GM18526 (cell line): ENCODE measurements around the gene SLC2A5.

Experiments used
- POLR2A ChIP-seq: IDR thresholded peaks from 3 replicates; pipeline ENCODE4 v1.6.1; 2011; ENCODE audit not compliant: insufficient read length; ENCODE audit errors: extremely low read depth

The SLC2A5 gene

DNA sequence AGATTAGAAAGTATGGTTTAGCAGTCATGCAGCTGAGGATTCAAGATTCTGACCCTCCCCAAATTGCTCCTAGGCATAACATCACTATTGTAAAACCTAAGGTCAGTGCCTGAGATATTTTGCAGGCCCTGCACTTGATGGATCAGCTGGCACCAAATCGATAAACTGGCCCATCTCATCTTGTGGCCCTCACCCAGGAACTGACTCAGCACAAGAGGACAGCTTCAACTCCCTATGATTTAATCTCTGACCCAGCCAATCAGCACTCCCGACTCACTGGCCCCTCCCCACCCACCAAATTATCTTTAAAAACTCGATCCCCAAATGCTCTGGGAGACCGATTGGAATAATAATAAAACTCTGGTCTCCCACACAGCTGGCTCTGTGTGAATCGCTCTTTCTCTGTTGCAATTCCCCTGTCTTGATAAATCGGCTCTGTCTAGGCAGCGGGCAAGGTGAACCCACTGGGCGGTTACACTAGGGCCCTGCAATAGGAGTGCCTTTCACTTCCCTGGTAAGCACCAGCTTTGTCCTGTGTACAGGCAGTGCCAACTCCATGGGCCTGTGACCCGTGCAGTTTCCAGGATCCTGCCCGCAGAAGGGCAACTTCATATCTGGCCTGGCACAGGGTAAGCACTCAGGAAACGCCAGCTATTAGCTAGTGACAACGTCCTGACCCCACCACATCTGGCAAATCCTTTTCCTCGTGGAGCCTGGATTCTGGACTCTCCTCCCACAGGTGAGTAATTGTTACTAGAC lies 28.7 kb upstream of the SLC2A5 start:
- TF ChIP-seq POLR2A: no peak

DNA sequence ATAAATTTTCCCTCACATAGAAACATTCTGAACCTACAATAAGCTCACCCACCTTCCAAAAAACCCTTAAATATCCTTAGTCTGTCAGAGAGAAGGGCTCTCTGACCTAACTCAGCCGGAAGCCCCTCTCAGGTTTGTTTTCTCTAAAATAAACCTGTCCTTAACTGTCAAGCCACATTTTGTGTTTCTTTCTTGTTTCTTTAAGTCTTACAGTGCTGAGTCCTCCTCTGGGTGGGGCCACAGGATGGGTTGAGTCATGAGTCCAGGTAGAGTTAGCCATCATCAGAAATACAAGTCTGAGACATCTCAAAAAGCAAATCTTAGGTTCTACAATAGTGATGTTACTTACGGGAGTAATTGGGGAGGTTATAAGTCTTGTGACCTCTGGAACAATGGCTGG lies 26.4 kb upstream of the SLC2A5 start:
- TF ChIP-seq POLR2A: no peak

DNA sequence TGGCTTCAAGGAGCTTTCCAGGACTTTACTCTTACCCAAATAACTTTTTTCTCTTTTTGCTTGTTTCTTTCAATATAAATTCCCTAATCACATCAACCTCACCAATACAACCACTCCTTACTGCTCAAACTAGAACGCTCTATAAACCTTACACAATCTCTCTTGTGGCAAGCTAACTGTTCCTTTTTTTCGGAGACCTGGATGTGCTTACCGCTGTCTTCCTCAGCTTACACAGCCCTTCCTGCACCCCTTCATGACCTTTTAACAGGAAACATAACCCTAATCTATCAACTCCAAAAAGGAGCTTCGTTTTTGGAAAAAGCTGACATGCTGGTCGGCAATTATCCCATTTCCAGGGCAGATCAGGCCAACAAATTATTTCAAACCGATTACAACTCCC lies 24.1 kb upstream of the SLC2A5 start:
- TF ChIP-seq POLR2A: no peak

DNA sequence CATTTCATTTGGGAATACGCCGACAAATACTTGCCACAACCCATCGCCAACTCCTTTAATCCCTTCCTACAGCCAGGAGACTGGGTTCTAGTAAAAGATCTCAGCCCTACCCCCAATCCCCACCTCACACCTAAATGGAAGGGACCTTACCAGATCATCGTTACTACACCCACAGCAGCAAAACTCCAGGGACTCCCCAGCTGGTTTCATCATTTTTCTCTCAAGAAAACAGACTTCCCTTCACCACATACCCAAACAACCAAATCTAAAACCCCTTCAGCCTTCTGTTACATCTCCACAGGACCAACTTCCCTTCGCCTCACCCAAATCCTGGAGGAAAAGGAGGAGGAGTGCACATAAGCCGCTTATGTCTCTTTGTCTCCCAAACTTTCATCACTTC lies 23.7 kb upstream of the SLC2A5 start:
- no peak for TF ChIP-seq POLR2A

DNA sequence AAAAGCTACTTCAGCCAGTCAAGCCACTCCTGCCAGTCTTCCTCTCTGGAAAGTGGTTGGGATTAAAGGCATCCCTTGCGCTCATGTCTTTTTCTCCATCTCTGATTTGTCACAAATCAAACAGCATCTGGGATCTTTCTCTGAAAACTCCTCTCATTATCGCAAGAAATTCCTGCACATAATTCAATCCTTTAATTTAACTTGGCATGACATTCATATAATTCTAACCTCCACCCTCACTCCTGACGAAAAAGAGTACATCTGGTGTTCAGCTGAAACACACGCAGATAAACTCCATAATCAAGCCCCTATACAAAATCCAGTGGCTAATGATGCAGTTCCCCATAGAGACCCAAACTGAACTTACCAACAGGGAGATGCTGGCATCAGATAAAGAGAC lies 19.4 kb upstream of the SLC2A5 start:
- no peak for TF ChIP-seq POLR2A

DNA sequence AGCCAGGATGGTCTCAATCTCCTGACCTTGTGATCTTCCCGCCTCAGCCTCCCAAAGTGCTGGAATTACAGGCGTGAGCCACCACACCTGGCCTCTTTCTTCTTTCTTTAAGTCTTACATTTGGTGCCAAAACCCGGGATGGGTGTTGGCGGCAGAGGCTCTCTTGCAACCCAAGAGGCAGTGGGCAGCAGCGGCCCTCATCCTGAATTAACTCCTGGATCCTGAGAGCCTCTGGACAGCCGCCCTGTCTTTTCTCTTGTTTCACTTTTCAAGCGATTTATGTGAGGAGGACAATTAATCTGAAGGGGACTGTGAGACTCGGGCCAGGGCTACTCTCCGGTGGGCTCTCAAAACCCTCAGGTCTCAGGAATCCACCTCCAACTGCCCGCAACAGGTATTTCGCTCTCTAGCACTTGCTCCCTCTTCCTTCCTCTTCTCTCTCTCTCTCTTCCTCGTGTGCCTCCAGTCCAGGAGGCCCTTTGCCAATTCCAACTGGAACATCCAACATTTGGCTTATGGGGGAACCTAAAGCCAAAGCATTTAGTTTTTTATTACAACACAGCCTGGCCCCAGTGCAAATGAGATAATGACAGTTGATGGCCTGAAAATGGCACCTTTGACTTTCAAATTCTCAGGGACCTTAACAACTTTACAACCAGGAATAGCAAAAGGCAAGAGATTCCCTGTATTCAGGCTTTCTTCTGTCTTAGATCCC lies 18.1 kb upstream of the SLC2A5 start:
- TF ChIP-seq POLR2A: no peak

DNA sequence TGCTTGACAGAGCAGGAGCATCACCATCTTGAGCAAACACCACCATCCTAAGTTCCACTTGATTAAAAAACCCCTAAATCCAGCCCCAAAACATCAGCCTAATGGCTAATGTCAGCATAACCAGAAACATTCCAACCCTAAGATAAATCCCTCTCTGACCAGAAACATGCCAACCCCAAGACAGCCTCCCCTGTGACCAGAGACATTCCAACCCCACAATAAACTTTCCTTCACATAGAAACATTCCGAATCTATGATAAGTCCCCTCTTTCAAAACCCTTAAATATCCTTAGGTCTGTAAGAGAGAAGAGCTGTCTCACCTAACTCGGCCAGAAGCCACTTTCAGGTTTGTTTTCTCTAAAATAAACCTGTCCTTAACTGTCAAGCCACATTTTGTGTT lies 17.4 kb upstream of the SLC2A5 start:
- no peak for TF ChIP-seq POLR2A

DNA sequence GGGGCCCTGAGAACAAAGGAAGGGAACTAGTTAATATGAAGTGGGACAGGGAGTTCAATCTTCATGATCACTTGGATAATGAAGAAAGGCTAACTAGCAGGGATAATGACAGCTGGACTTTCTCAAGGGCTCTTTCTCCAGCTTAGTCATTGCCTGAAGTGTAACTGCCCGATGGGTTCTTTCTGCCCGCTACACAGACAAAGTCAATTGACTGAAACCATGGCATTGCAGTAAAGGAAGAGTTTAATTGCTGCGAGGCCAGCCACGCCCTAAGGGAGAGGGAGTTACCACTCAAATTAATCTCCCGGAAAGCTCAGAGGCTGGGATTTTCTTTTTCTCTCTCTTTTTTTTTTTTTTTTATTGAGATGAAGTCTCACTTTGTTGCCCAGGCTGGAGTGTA lies 16.6 kb upstream of the SLC2A5 start:
- TF ChIP-seq POLR2A: no peak

DNA sequence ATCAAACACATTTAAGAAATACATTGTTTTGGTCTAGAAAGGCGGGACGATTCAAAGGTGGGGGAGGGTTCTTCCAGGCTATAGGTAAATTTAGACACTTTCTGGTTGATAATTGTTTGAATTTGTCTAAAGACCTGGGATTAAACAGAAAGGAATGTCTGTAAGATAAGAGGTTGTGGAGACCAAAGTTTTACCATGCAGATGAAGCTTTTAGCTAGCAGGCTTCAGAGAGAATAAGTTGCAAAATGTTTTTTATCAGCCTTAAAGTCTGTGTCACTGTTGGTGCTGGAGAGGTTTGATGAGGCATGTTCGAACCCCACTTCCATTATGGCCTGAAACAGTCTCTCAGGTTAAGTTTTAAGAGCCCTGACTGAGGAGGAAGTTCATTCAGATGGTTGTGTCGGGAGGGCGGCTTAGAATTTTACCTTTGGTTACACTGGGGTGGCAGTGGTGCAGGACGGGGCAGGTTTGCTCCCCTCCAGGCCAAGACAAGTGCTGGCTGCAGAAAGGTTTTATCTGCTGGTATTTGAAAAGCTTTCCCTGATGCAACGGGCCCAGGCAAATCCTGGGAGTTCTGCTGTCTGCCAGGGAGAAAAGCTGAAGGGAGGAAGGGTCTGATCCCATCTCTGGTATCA lies 16.0 kb upstream of the SLC2A5 start:
- TF ChIP-seq POLR2A: no peak

DNA sequence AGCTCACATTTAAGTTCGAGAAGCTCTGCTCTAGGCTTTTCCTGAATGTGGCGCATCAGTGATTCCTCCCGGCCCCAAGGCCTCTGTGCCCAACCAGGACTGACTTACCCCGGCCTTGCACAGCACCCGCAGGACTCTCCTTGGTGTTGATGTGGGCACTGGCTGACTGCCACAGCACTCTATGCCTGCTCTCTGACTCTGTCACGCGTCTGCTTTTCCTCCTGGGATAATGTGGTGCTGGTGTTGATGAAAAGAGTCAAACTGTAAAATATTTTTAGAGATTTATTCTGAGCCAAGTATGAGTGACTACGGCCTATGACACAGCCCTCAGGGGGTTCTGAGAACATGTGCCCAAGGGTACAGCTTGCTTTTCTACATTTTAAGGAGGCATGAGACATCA lies 15.5 kb upstream of the SLC2A5 start:
- TF ChIP-seq POLR2A: no peak

DNA sequence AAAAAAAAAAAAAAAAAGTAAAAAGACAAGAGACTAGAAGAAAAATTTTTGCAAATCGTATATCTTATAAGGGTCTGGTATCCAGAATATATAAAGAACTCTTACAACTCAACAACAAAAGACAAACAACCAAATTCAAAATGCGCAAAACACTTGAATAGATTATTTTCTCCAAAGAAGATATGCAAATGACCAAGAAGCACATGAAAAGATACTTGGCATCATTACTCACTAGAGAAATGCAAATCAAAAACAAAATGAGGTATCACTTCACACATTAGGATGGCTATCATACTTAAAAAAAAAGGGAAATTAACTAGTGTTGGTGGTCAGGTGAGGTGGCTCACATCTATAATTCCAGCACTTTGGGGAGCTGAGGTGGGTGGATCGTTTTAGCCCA lies 12.0 kb upstream of the SLC2A5 start:
- no peak for TF ChIP-seq POLR2A

DNA sequence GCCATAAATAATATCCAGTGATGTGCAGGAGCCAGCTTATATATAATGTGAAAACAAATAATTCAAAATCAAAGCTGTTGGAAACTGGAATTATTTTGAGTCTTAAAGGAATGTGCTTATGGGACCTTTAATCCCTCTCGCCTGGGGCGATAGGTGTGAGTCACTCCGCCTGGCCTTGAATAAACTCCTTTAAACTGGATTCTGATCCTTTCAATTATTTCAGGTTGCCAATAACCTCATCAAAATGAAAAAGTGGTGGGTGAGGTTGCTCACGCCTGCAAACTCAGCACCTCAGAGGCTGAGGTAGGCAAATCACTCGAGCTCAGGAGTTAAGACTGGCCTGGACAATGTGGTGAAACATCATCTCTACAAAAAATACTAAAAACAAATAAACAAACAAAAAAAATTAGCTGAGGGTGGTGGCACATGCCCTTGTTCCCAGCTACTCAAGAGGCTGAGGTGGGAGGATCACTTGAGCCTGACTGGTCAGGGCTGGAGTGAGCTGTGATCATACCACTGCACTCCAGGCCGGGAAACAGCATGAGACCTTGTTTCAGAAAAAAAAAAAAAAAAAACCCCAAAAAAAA lies 11.4 kb upstream of the SLC2A5 start:
- no peak for TF ChIP-seq POLR2A

DNA sequence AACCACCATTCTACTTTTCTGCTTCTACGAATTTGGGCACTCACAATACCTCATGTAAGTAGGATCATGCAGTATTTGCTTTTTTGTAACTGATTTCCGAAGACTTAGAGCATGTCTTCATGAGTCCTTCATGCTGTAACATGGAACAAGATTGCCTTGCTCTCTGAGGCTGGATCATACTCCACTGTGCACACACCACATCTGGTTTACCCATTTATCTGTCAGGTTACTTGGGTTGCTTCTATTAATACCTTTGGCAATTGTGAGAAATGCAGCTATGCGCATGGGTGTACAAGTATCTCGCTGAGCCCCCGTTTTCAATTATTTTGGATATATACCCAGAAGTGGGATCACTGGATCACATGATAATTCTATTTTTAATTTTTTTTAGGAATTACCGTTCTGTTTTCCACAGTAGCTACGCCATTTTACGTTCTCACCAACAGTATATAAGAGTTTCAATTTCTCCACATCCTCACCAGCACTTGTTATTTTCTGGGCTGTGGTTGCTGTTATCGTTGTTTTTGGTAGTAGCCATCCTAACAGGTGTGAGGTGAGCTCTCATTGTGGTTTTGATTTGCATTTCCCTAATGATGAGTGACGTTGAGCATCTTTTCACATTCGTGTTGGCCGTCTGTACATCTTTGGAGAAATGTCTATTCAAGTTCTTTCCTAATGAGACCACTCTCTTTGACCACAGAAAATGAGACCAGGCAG lies 10.7 kb upstream of the SLC2A5 start:
- TF ChIP-seq POLR2A: no peak

DNA sequence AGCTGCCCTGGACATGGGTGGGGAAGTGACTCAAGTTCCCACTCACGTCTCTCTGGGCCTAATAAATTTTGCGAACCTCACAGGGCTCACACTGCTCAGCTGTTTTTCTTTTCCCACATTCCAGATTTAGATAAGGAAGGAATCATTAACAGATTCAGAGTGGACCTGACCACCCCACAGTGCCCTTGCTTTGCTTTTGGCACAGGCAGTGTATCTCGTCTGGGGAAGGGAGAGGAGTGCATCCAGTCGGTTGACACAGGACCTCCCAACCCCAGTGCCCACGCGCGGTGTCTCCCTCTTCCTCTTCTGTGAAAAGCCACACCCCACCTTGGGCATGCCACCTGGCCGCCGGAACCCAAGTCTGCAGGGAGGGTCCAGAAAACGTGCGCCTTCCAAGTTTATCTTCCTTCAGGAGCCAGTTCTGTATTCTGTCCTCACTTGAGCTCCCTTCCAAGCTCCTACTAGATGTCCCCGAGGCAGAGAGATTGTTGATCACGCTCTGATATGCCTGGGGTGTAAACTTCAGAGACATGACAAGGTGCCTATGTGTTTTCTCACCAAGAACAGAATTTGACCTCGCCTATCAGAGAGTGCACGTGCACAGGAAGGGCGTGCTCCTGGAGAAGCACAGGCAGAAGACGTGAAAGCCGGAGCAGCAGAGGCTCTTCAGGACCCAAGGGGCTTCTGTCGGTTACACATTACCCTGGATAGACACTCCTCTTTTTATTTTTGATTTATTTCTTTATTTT lies 9.5 kb upstream of the SLC2A5 start:
- TF ChIP-seq POLR2A: no peak
